ENCODE data around the gene KCNJ5. TPM values are rescaled to one million over a fixed set of nuclear protein-coding genes. Genes with fewer than 3 reads are reported as not detected.

The KCNJ5 gene
- total RNA-seq, 1 donor: 0.36 TPM

GRCh38 chr11:128920666-128921065 is 29.5 kb downstream of the KCNJ5 start:
- Histone ChIP-seq H3K4me1 (ENCODE audit: insufficient read depth, low read length) (no peaks in the 10 kb centered on the region), H3K36me3 (ENCODE audit: insufficient read depth, low read length) (no peaks in the 10 kb centered on the region), H3K4me3 (ENCODE audit: insufficient read depth, low read length) (no peak overlapping the region), H4K20me1 (ENCODE audit: insufficient read depth, low read length) (no peaks in the 10 kb centered on the region), H3K79me2 (ENCODE audit: insufficient read depth, low read length) (no peaks in the 10 kb centered on the region), H3K27me3 (ENCODE audit: insufficient read depth, low read length) (peaks cover 29% of the 10 kb centered on the region), H3K4me2 (ENCODE audit: insufficient read depth, low read length) (no peak overlapping the region), H2AFZ (ENCODE audit: low read length) (no peak overlapping the region), H3K27ac (ENCODE audit: low read depth, low read length) (no peak overlapping the region), H3K9me3 (ENCODE audit: low read depth, low read length) (no peaks in the 10 kb centered on the region)
- TF ChIP-seq CTCF (IDR thresholded peaks at IDR 0.05; ENCODE audit: extremely low read depth, low read depth, low read length): no peak
- DNase-seq (ENCODE audit: insufficient read length, low spot score, missing footprints): peak; percentile 59

- Histone ChIP-seq H4K20me1 (ENCODE audit: insufficient read depth, low read length) (no peaks in the 10 kb centered on the region), H2AFZ (ENCODE audit: low read length) (no peak overlapping the region), H3K4me1 (ENCODE audit: insufficient read depth, low read length) (no peaks in the 10 kb centered on the region), H3K27me3 (ENCODE audit: insufficient read depth, low read length) (peaks cover 29% of the 10 kb centered on the region), H3K4me2 (ENCODE audit: insufficient read depth, low read length) (no peak overlapping the region), H3K79me2 (ENCODE audit: insufficient read depth, low read length) (no peaks in the 10 kb centered on the region), H3K9me3 (ENCODE audit: low read depth, low read length) (no peaks in the 10 kb centered on the region), H3K4me3 (ENCODE audit: insufficient read depth, low read length) (no peak overlapping the region), H3K36me3 (ENCODE audit: insufficient read depth, low read length) (no peaks in the 10 kb centered on the region), H3K27ac (ENCODE audit: low read depth, low read length) (no peak overlapping the region)
- TF ChIP-seq CTCF (IDR thresholded peaks at IDR 0.05; ENCODE audit: extremely low read depth, low read depth, low read length): no peak
- DNase-seq (ENCODE audit: insufficient read length, low spot score, missing footprints): peak; percentile 37
Measured at GRCh38 chr11:128921793-128922192, 30.6 kb downstream of the KCNJ5 start.

GRCh38 chr11:128924104-128924503 is 32.9 kb downstream of the KCNJ5 start:
- H3K4me1 ChIP-seq (ENCODE audit: insufficient read depth, low read length): no peaks in the 10 kb centered on the region
- TF ChIP-seq CTCF (IDR thresholded peaks at IDR 0.05; ENCODE audit: extremely low read depth, low read depth, low read length): no peak
- no peak overlapping the region for H3K4me3 ChIP-seq (ENCODE audit: insufficient read depth, low read length)
- H2AFZ ChIP-seq (ENCODE audit: low read length): no peak overlapping the region
- no peaks in the 10 kb centered on the region for H3K9me3 ChIP-seq (ENCODE audit: low read depth, low read length)
- peaks cover 27% of the 10 kb centered on the region for H3K27me3 ChIP-seq (ENCODE audit: insufficient read depth, low read length)
- H3K27ac ChIP-seq (ENCODE audit: low read depth, low read length): no peak overlapping the region
- peak; percentile 39 for DNase-seq (ENCODE audit: insufficient read length, low spot score, missing footprints)
- H3K4me2 ChIP-seq (ENCODE audit: insufficient read depth, low read length): no peak overlapping the region
- H3K79me2 ChIP-seq (ENCODE audit: insufficient read depth, low read length): no peaks in the 10 kb centered on the region
- no peaks in the 10 kb centered on the region for H3K36me3 ChIP-seq (ENCODE audit: insufficient read depth, low read length)
- no peaks in the 10 kb centered on the region for H4K20me1 ChIP-seq (ENCODE audit: insufficient read depth, low read length)

GRCh38 chr11:128924510-128925249 is 33.5 kb downstream of the KCNJ5 start:
- Histone ChIP-seq H3K36me3 (ENCODE audit: insufficient read depth, low read length) (no peaks in the 10 kb centered on the region), H3K27me3 (ENCODE audit: insufficient read depth, low read length) (peaks cover 25% of the 10 kb centered on the region), H3K27ac (ENCODE audit: low read depth, low read length) (no peak overlapping the region), H4K20me1 (ENCODE audit: insufficient read depth, low read length) (no peaks in the 10 kb centered on the region), H3K4me2 (ENCODE audit: insufficient read depth, low read length) (no peak overlapping the region), H3K4me1 (ENCODE audit: insufficient read depth, low read length) (no peaks in the 10 kb centered on the region), H3K9me3 (ENCODE audit: low read depth, low read length) (no peaks in the 10 kb centered on the region), H3K4me3 (ENCODE audit: insufficient read depth, low read length) (no peak overlapping the region), H3K79me2 (ENCODE audit: insufficient read depth, low read length) (no peaks in the 10 kb centered on the region), H2AFZ (ENCODE audit: low read length) (no peak overlapping the region)
- DNase-seq (ENCODE audit: insufficient read length, low spot score, missing footprints): peak; percentile 19
- no peak for TF ChIP-seq CTCF (IDR thresholded peaks at IDR 0.05; ENCODE audit: extremely low read depth, low read depth, low read length)
